Skin epidermis (tissue), 12 donors: Measurements from ENCODE around the gene SMYD1.

Source experiments
- H3K27ac ChIP-seq, 21 experiments: fragments of 200-600 bp; sonication (generic) in 11 of 21; one replicate each; pipeline ENCODE4 v1.5.0; 2020; ENCODE audit warnings: mild to moderate bottlenecking in 3 of 21, inconsistent platforms in 2 of 21, moderate library complexity in 2 of 21
- H3K4me3 ChIP-seq, 7 experiments: fragments of 200-600 bp; sonication (generic) in 2 of 7; one replicate each; pipeline ENCODE4 v1.5.0; 2020; ENCODE audit warnings: inconsistent platforms in 2 of 7, mild to moderate bottlenecking in 2 of 7, moderate library complexity in 1 of 7

SMYD1 gene

GRCh38 chr2:88085099-88085498, 17.5 kb downstream of the SMYD1 start:
- no peak overlapping the region for H3K27ac ChIP-seq
- H3K4me3 ChIP-seq, result no peak overlapping the region

- H3K4me3 ChIP-seq, result no peak overlapping the region
- H3K27ac ChIP-seq, result no peak overlapping the region
Measured at GRCh38 chr2:88085602-88086001, 18.0 kb downstream of the SMYD1 start.

- Histone ChIP-seq H3K4me3 (no peak overlapping the region), H3K27ac (no peak overlapping the region)
Measured at GRCh38 chr2:88086401-88086800, 18.8 kb downstream of the SMYD1 start.

GRCh38 chr2:88087073-88087472, 19.4 kb downstream of the SMYD1 start:
- Histone ChIP-seq H3K27ac (no peak overlapping the region), H3K4me3 (no peak overlapping the region)

GRCh38 chr2:88087763-88088162, 20.1 kb downstream of the SMYD1 start:
- H3K4me3 ChIP-seq, result no peak overlapping the region
- no peak overlapping the region for H3K27ac ChIP-seq

GRCh38 chr2:88088999-88089398, 21.4 kb downstream of the SMYD1 start:
- no peak overlapping the region for H3K27ac ChIP-seq
- no peak overlapping the region for H3K4me3 ChIP-seq

GRCh38 chr2:88090446-88091283, 23.0 kb downstream of the SMYD1 start:
- Histone ChIP-seq H3K27ac (no peak overlapping the region), H3K4me3 (no peak overlapping the region)

GRCh38 chr2:88091943-88092342, 24.3 kb downstream of the SMYD1 start:
- Histone ChIP-seq H3K4me3 (no peak overlapping the region), H3K27ac (no peak overlapping the region)

- Histone ChIP-seq H3K4me3 (no peak overlapping the region), H3K27ac (no peak overlapping the region)
Measured at GRCh38 chr2:88092773-88093172, 25.1 kb downstream of the SMYD1 start.

- no peak overlapping the region for H3K4me3 ChIP-seq
- H3K27ac ChIP-seq, result no peak overlapping the region
Measured at GRCh38 chr2:88095022-88095421, 27.4 kb downstream of the SMYD1 start.

- no peak overlapping the region for H3K4me3 ChIP-seq
- H3K27ac ChIP-seq, result no peak overlapping the region
Measured at GRCh38 chr2:88096708-88097107, 29.1 kb downstream of the SMYD1 start.

GRCh38 chr2:88097192-88097591, 29.6 kb downstream of the SMYD1 start:
- H3K4me3 ChIP-seq, result no peak overlapping the region
- no peak overlapping the region for H3K27ac ChIP-seq

- Histone ChIP-seq H3K27ac (no peak overlapping the region), H3K4me3 (no peak overlapping the region)
Measured at GRCh38 chr2:88097891-88098557, 30.4 kb downstream of the SMYD1 start.

GRCh38 chr2:88098558-88098900, 30.9 kb downstream of the SMYD1 start:
- H3K27ac ChIP-seq, result no peak overlapping the region

GRCh38 chr2:88099798-88100488, 32.3 kb downstream of the SMYD1 start:
- H3K27ac ChIP-seq, result no peak overlapping the region

More at GRCh38 chr2:88098558-88098900, 30.9 kb downstream of the SMYD1 start:
- no peak overlapping the region for H3K4me3 ChIP-seq

GRCh38 chr2:88100489-88100858, 32.8 kb downstream of the SMYD1 start:
- Histone ChIP-seq H3K4me3 (no peak overlapping the region), H3K27ac (no peak overlapping the region)

More at GRCh38 chr2:88099798-88100488, 32.3 kb downstream of the SMYD1 start:
- no peak overlapping the region for H3K4me3 ChIP-seq

- Histone ChIP-seq H3K4me3 (no peak overlapping the region), H3K27ac (no peak overlapping the region)
Measured at GRCh38 chr2:88108796-88109195, 41.2 kb downstream of the SMYD1 start.

- H3K27ac ChIP-seq, result no peak overlapping the region
Measured at GRCh38 chr2:88110830-88111229, 43.2 kb downstream of the SMYD1 start.

GRCh38 chr2:88113069-88113468, 45.4 kb downstream of the SMYD1 start:
- Histone ChIP-seq H3K4me3 (no peak overlapping the region), H3K27ac (no peak overlapping the region)

More at GRCh38 chr2:88110830-88111229, 43.2 kb downstream of the SMYD1 start:
- no peak overlapping the region for H3K4me3 ChIP-seq

GRCh38 chr2:88114889-88115288, 47.3 kb downstream of the SMYD1 start:
- Histone ChIP-seq H3K4me3 (no peak overlapping the region), H3K27ac (no peak overlapping the region)
